GM19193 (cell line): ENCODE data around the gene SIAH2.

Experiments used
- POLR2A ChIP-seq: IDR thresholded peaks from 4 replicates; pipeline ENCODE4 v1.6.1; 2011; ENCODE audit not compliant: insufficient read depth, insufficient read length; ENCODE audit errors: extremely low read depth

SIAH2 gene

GRCh38 chr3:150760431-150761200, 2.4 kb downstream of the SIAH2 start:
- TF ChIP-seq POLR2A: no peak

DNA sequence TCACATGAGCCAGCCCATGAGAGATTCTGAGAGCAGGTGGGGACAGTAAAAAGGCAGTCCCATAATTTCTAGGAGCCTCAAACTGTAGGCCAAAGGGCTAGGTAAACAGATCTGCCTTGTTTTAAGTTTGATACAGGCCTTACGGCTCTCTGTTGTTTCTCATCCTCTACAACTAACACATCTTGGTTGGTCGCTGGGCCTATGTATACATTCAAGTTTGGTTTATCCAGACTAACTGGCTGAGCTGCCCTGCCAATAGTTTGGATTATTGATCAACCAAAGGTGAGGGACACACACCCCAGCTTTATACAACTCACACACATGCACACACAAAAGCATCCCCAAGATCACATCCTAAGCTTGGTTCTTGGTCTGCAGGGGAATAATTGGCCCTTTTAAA, 3.0 kb downstream of the SIAH2 start:
- TF ChIP-seq POLR2A: no peak

DNA sequence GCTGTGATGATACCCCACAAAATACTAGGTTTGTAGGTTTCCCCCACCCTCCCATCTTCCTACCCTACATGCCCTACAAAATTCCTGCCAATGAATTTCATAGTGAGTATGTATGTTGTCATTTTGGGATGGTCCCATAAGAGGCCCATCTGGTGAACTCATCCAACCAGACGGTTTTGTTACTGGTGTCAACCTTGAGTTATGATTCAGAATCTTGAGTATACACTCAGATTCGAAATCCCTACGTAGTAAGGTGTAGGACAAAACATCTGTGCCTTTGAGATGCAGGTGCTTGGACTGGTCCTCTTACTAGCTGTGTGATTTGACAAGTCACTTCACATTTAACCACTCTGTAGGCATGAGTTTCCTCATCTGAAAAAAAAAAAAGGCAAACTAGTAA, 3.6 kb downstream of the SIAH2 start:
- TF ChIP-seq POLR2A: no peak

DNA sequence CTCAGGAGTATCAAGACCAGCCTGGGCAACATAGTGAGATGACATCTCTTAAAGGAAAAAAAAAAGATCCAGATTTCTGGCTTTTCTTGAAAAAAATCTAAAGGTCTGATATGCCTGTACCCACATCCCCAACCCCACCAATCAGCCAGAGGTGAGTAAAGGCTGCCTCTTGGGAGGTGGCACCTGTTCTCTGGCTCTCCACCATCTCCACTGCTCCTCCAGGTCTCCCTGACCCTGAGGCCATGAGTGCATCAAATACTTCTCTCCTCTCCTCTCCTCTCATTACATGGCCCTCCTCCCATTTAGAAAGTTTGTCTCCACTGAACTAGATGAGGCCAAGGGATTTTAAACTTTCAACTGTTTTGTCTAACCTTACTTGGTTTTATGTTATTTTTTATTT, 5.2 kb downstream of the SIAH2 start:
- no peak for TF ChIP-seq POLR2A

GRCh38 chr3:150757364-150757763, 5.6 kb downstream of the SIAH2 start:
- peak; percentile 23 for TF ChIP-seq POLR2A

DNA sequence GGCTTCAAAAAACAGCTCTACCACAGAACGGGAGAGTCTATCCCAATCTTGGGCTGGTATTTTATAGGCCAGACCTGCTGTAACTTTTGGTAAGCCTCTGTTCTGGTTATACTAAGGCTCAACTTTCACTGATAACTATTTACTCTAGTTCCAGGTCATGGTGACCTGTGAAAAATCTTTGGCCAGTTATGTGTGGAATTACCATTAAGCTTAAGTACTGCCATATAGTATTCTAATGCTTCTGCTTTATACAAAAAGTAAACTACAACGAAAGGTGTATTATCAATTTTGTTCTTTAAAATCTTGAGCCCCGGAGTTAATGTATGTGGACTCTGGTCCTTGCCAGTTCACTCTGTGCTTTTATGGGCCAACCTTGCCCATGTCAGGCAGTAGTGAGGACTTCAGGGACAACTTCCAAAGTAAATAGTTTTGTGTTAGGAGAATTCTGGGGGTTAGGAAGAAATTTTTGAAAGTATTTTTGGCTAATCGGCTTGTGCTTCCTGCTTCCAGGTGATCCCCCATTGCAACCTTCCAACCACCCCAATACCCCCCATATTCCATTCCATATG, 6.4 kb downstream of the SIAH2 start:
- no peak for TF ChIP-seq POLR2A

DNA sequence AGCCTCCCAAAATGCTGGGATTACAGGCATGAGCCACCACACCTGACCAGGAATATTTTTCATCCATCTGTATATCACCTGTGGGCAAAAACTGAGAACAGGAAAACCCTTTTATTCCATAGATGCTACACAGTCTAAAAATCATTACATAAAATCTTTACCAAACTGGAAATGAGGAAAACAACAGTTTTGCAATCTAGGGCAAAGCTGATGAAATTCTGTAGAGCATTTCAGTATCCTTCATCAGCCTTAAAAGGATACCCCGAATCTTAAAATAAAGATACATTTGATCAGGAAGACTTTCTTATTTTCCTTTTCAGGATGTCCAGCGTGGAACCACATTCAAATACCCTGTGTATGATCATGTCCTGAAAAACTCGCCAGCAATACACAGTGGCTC, 7.1 kb downstream of the SIAH2 start:
- TF ChIP-seq POLR2A: no peak

DNA sequence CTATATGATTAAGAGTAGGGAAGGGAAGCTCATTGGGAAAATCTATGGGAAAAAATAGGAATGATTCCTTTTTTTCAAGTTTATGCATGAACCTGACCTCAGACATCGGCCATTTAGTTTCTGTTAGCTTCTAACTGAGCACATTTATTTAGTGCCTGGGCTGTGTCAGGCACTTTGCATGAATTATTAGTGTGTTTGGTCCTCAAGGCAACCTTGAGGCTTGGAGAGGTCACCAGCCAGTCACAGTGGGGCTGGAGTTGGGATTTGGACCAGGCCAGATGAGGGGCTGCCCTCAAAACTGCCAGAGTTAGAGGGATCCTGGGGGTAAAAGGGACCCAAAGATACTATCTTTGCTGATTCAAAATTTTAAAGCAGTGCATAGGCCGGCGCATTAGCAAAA, 8.1 kb downstream of the SIAH2 start:
- no peak for TF ChIP-seq POLR2A

- TF ChIP-seq POLR2A: no peak
Observed at GRCh38 chr3:150751781-150752263, 11.1 kb downstream of the SIAH2 start.

GRCh38 chr3:150749255-150749654, 13.7 kb downstream of the SIAH2 start:
- TF ChIP-seq POLR2A: no peak

GRCh38 chr3:150748684-150749047, 14.3 kb downstream of the SIAH2 start:
- no peak for TF ChIP-seq POLR2A

DNA sequence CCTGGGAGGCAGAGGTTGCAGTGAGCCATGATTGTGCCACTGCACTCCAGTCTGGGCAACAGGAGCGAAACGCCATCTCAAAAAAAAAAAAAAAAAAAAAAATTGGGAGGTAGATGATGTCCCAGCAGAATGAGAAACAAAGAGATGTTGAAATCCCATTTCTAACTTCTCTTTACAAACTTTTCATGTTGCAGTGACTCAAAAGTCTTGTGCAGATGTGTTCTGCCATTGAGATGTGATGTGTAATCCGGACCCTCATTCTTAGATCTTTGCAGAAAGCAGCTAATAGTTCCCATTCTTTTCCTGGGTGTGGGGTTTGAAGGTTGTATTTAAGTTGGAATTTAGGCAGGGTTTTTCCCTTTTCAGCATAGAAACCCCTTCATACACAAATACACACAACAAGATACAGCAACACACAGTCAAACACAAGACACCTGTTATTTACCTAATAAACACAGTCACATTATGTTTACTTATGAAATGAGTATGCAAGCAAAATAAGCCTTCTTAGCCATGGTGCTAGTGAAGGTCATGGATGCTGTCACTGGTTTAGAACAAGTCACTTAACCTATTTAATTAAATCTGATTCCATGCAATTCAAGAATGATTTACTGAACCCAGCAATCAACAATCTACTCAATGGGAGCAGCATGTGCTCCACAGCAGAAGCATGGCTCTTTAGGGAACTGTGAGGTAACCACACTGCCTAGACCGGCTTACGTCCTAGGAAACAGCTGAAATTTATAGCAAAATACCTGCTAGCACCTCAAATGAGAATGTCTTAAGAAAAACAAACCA, 14.9 kb downstream of the SIAH2 start:
- no peak for TF ChIP-seq POLR2A

DNA sequence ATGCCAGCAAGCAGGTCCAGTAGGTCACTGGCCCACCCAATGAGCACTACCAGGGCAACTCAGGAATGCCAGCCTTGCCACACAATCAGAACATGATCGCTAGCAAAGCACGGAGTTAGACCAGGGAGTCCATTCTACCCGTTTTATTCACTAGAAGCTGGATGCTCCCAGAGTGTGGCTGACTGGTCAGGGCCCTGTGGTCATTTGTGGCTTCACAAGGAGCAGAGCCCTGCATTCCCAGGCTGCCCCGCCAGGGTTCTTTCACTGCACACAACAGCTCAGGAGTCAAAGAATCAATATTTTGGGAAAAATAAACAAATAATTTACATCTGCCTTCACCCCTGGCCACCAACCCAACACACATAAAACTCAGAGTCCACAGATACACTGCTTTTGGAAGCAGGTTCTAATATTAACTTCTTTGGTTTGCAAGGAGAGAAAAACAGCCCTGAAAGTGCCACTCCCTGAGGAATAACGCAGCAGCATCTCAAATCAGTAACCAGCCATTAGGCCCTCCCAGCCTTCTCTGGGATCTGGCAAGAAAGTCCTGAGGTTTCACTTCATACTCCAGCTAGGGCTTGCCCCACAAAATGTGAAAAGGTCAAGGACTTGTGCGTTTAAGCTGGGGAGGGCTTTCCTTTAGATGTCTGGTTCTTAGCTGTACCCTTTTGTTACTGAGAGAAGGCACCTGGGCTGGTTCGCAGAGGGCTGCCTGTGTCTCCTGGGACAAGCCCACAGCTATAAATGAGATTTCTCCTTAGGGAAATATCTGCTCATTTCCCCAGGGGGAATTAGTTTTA, 16.0 kb downstream of the SIAH2 start:
- TF ChIP-seq POLR2A: no peak

DNA sequence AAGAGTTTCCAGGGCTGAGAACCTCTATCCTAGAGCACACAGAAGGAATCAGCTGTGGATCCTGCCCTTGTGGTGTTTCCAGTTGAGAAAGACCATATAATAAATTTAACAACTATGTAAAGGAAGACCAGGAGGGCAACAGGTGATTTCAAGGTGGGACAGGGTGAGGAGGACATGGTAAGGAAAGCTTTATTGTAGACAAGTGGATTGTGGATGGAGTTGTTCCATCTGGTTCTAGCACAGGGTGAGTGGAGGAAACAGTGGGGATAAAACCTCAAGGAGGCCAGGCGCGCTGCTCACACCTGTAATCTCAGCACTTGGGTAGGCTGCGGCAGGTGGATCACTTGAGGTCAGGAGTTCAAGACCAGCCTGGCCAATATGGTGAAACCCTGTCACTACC, 17.1 kb downstream of the SIAH2 start:
- no peak for TF ChIP-seq POLR2A

- TF ChIP-seq POLR2A: no peak
Observed at GRCh38 chr3:150744919-150745211, 18.1 kb downstream of the SIAH2 start.
